Esophagus mucosa (tissue), 1 donor: ENCODE data around the gene CRTAC1. TPM values are rescaled to one million over a fixed set of nuclear protein-coding genes. Genes with fewer than 3 reads are reported as not detected.

Experiments
- ATAC-seq: fragments of 200-7000 bp; cut with Tn5 transposase; one replicate; pipeline ENCODE4 v1.9.1; 2020
- total RNA-seq: library from RNA; stranded (reverse); gene quantifications from one replicate; pipeline ENCODE4 v1.2.4, GENCODE V29; 2023
- donor health status: DM: yes; HTN: yes; CAD: no.

Gene CRTAC1
- total RNA-seq, 1 donor from 2014 or later = 1.5 TPM

DNA sequence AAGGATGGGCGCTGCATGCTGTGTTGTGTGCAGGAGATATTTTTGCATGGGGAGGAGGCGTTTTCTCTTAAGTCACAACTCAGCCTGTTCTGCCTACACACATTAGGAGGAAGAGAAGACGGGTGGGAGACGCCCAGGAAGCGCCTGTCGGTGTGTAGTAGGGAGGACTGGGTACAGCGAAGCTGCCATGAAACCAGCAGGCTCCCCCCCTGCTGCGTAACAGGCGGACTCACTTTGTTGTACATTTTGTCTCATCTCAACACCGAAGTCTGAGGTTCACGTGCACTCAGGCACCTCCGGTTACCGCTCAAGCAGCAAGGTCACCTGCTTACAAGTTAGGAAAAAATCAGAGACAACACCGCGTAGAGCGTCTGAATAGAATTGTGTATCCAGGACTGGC, 56.3 kb downstream of the CRTAC1 start:
- ATAC-seq = no peak

DNA sequence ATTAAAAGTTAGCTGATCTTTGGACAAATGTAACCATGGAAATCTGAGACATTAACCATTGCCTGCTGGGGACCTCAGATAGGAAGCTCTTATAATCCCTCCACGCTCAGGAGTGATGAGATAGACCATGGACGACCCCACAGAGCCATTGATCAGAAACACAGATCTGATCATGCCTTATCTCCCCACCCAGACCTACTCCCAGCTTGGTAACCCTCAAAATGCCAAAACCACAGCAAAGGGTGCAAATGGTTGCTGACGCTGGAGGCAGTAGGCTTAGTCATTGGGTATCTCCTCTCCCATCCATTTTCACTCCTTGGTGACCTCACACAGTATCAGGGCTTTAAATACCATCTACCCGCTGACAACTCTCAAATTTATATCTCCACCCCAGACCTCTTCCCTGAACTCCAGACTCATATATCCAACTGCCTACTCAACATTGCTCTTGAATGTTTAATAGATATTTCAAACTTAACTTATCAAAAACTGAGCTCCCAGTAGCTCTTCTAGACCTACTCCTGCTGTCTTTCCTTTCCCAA, 60.8 kb downstream of the CRTAC1 start:
- ATAC-seq = no peak

DNA sequence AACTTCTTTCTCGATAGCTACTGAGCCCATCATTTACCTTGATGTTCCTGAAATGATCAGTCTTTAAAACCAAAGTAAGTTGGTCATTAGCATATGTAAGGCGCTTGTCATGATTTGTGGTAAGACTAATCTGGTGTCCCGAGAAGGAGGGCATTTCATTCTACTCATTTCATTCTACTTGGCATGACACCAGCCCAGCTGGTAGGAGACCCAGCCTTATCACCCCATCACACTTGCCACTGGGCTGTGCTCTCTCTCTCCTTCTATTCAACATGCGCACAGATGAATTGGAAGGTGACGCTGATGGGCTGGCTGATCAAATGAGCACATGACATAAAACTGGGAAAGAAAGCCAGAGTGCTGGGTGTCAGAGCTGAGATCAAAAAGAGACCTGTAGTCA, 65.7 kb downstream of the CRTAC1 start:
- no peak for ATAC-seq

DNA sequence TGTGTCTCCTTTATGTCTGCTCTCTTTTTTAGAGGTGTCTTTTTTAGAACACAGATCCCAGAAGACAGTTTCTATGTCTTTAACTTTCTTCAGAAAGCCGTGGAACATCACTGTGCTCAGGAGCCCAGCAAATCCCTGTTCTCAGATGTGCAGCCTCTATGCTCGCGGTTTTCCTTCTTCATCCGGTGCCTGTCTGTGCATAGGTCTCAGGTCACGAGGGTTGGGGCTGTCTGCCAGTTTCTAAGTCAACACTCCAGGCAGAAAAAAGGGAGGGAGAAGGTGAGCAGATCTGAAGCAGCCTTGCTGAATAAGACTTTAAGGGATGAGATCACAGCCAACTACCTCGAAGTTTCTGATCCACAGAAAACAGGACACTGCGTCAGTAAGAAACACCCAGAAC, 68.5 kb downstream of the CRTAC1 start:
- ATAC-seq = no peak

DNA sequence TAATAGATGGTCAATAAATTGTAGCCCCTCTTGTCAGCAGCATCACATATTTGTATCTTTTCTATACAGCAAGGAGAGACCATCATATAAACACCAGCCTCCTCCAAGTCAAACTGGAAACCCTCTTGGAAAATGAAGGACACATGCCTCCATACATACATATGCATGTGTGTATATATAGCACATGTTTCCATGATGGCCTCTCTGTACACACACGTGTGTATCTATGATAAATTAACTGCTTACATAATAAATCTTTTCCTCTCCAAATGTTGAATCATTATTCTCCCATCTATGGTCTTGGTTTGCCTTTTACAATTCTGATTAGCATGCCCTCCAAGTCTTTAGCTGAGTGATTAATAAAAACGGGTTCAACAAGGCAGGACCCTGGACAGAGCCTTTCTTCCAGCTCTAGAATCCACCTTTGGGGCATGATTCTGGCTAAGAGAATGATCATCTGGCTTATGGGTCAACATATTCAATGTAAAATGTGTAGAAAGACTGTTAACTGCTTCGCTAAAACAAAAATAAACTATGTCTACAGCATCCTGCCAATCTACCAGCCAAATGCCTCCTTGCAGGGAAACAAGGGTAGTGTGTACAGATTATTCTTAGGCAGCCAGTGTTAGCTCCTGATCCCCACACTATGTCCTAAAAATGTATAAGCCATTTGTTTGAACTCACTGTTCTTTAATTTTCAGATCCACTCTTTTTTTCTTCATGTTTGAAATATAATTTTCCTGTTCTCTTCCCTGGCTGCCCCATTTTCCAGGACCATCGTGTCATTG, 70.0 kb downstream of the CRTAC1 start:
- no peak for ATAC-seq

DNA sequence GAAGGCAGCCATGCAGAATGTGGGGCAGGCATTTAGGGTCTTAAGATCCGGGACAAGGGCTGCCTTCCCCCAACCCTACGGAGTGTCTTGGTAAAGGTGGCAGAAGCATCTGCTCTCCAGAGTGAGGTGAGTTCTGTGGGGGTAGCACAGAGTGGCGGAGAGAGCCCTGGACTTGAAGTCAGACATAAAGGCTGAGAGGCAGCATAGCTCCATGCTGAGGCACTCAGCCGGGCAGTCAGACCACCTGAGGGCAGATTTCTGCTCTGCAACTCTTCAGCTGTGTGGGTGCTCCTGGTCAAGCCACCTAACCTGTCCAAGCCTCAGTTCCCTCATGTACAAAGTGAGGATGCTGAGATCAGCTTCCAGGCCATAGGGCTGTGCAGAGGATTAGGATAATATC, 81.0 kb downstream of the CRTAC1 start:
- no peak for ATAC-seq

DNA sequence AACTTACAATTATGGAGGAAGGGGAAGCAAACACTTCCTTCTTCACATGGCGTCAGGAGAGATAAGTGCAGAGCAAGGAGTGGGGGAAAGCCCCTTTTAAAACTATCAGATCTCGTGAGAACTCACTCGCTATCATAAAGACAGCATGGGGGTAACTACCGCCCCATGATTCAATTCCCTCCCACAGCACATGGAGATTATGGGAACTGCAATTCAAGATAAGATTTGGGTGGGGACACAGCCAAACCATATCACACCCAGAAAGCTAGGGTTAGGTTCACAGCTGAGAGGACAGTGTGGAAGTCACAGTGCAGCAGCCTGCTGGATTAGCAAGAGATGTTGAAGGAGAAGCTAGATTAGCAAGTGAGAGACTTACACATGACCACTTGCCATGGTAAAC, 81.6 kb downstream of the CRTAC1 start:
- no peak for ATAC-seq

DNA sequence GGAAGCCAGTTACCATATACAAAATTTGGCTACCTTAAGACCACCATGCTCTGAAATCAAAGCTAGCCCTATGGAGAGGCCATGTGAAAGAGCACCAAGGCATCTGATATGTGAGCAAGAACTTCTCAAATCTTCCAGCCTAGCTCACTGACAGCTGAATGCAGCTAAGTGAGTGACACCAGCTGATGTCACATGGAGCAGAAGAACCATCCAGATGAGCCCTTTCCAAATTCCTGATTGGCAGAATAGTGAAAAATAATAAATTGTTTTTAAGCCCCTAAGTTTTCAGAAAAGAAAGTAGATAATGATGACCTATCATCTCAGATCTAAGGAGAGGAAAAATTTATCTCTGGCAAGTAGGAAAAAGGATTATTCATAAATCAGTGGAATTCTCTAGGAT, 85.6 kb downstream of the CRTAC1 start:
- ATAC-seq = no peak

DNA sequence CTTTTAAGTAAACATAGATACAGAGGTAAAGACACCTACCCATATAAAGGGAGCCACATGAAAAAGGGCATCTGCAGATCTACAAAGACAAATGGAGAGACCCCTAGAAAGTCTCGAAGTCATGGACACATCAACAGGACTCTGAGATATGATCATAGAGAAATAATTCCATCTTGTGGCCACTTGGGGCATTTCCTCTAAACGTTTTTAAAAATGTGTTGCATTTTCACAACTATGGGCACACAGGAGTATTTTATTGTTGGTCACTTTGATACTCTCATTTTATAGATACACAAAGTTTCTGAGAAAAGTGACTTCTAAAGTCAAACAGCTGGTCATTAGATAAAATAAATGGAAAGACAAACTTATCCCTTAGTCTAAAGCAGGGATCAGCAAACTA, 87.1 kb downstream of the CRTAC1 start:
- no peak for ATAC-seq

DNA sequence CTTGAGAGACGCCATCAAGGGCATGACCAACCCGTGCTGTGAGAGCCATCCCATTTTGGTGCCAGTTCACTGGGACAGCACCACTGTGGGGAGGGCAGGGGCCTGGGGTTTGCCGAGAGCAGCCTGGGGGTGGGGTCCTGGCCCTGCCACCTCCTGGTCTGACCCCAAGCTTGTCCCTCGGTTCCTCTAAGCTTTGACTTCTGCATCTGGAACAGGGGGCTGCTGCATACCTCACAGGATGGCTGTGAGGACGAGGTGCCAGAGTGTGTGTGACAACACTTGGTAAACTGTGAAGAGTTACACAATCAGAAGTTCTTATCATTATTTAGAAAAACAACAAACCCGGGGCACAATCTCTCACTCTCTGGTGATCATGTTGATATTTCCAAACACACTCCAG, 89.9 kb downstream of the CRTAC1 start:
- ATAC-seq = no peak

DNA sequence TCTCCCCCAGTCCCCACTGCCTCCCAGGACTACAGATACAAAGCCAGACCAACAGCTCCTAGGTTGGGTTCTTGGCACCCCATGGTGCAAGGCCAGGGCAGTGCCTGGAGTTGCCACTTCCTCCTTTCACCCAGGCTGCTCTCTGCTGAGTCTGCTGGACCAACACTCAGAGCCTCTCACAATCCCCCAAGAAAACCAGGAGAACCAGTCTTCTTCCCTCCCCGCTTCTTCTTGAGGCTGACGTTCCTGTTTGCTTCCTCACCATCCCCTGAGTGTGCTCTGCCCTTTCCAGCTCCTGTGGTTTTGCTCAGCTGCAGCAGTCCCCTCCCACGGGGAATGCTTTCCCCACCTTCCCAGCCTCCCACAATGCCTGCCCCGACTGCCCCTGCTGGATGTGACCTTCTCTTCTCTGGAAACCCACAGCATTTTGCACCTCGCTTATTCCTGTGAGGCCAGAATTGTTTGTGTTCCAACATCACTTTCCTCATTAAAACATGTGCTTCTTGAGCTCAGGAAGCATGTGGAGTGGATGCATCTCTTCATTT, 90.9 kb downstream of the CRTAC1 start:
- ATAC-seq = peak; percentile 70

DNA sequence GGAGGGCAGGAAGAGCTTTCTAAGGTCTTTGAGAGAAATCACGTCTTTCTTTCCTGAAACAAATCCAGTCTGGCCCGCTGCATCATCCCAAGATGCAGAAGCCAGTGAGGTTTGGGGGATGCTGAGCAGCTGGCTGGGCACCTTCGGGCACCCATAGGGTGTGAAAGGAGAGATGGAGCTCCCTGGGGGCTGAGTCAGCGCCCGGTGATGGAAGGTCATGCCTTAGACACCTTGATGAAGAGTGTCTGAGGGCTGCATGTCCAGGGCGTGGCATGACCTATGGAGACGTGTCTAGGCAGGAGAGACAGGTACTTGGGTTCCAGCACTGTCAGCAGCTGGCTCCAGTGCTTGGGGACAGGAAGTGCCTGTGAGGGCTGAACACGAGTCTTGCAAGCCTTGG, 92.5 kb downstream of the CRTAC1 start:
- ATAC-seq = peak; percentile 63

DNA sequence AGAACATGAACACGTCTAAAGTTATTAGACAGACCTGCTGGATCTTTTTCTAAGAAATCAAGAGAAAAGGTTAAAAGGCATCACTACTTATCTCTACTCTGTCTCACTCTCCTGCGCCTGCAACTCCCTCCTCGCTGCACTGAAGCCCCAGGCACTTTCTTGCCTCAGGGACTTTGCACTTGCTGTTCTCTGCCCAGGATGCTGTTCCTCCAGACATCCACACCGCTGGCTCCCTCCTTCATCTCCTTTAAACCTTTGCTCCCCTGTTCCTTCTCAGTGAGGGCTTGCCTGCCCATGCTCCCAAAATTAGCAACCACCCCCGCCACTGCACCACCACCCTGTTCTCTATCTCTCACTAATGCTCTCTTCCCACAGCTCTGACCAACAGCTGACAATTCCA, 93.4 kb downstream of the CRTAC1 start:
- no peak for ATAC-seq

DNA sequence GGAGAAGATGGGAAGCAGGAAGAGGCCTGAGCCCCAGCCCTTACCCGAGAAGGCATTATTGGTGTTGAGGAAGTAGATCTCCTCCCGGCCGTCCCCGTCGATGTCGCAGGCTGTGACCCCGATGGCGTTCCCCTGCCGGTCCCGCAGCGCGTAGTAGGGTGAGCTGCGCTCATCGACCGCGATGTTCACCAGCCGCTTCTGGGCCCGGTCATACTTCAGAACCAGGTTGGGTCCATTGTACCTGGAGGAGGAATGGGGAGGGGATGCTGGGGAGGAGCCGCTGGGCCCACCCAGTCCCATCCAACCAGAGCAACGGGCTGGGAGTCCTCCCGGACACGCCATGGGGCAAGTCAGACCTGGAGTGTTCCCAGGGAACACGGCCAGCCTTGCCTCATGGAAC, 94.3 kb downstream of the CRTAC1 start:
- no peak for ATAC-seq

DNA sequence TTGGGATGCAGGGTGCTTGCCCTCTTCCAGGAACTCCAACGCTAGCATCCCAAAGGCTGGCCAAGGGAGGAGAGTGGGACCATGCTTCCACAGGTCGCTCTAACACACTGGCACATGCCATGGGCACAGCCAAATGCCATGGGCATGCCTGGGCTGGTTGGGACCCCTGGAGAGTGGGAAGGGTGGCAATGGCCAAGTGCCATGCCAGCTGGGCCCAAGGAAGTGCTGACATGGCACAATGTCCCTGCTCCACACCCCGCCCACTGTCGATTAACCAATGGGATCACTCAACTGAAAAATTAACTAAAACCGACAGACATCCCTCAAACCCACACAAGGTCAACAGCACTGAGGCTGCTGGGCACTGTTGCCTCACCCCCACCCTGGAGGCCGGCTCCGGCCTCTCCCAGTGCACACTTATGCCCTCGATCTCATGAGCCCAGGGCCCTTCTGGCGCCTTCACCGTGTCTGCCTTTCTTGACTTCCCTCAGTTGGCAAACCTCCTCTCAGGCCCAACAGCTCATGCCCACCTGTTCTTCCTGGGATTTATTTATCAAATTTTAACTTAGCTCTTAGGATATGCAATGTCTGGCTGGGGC, 97.4 kb downstream of the CRTAC1 start:
- no peak for ATAC-seq

DNA sequence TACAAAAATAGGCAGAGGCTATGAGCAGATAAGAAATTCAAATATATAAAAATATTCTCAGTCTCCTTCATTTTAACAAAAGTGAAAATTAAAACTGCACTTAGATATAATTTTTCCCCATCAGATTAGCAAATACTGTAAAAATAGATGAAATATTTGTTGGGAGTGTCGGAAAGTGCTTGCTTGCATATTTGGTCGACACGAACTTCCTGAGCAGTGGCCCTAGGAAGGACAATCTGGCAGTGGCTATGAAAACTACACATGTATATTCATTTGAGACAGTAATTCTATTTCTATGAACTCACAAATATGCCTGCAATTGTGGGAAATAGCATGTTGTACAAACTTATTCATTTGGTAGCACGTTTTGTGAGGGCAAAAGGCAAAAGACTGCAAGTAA, 99.4 kb downstream of the CRTAC1 start:
- no peak for ATAC-seq

DNA sequence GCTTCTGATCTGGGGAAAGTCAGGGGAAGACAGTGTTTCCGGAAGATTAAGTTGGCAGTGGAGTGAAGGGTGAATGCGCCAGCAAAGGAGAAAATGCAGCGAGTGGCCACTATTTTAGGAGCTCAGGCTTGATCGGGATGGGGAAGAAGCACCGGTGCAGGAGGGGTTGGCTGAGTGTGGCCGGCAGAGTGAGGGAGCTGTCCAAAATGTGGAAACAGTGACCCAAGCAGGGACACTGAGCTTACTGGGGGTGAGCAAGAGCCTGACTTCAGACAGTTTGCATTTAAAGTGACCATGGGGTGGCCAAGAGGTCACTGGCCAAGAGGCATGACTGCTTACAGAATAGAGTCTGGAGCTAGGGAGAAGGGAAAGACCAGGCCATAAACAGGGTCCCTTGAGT, 101.5 kb downstream of the CRTAC1 start:
- no peak for ATAC-seq

DNA sequence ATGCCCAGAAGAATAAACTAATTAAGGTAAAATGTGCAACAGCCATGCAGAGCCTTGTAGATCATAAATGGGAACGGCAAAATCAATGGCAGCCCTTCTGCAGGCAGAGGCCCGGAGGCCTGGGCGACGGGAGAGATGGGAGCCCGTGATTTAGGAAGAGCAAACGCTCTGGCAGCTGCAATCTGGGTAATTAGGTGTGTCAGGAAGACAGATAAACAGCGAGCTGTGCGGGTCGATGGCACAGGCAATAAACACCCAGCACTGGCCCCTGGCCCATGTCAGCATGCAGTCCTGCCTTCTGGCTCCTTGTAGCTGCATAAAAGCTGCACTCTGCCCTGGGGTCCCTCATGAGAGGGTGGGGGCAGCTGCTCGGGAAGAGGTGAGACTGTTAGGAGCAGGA, 102.8 kb downstream of the CRTAC1 start:
- no peak for ATAC-seq

DNA sequence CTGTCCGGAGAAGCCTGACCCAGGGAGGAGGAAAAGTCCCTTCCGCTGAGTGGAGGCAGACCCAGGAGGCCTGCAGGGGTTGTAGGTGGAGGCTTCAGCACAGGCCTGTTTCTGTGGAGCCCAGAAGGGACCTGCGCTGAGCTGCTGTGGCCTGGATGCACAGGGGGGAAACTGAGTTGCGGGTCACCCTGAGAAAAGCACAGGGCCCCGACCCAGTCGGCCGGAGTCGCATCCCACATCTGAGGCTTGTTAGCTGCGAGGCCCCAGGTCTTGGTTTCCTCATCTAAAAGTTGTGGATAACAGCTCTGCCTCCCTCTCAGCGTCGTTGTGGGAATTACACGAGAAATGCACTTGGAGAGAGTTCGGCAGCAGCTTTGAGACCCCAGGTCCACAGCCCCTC, 104.4 kb downstream of the CRTAC1 start:
- no peak for ATAC-seq

DNA sequence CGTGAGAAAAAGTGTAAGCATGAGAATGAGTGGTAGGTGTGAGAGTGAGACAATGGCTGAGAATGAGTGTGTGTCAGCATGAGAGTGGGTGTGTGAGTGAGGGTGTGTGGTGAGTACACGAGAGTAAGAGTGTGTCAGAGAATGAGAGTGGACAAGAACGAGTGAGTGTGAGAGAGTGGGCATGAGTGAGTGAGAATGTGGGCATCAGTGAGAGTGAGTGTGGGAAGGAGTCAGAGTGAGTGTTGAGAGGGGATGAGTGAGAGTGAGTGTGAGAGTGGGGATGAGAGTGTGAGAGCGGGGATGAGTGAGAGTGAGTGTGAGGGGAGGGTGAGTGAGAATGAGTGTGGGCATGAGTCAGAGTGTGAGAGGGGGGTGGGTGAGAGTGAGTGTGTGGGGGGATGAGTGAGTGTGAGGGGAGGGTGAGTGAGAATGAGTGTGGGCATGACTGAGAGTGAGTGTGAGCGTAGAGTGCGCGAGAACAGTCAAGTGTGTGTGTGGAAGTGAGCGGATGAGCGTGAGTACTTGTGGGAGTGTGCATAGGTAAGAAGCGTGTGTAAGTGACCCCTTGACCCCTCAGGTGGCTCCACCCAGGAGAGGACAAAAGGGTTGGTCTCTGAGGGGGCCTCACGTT, 105.0 kb downstream of the CRTAC1 start:
- ATAC-seq = no peak

DNA sequence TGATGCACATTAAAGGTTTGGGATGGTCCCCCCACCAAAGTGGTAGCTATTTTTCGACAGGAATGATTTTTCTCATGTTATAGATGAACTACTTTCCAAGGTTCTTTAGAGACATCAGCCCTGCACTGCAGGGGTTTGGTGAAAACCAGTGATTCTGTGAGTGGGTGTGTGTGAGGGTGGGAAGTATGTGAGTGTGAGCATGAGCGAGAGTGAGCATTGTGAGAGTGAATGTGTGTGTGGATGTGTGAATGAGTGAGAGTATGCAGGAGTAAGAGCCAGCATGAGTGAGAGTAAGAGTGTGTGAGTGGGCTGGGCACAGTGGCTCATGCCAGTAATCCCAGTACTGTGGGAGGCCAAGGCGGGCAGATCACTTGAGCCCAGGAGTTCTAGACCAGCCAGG, 105.7 kb downstream of the CRTAC1 start:
- no peak for ATAC-seq

DNA sequence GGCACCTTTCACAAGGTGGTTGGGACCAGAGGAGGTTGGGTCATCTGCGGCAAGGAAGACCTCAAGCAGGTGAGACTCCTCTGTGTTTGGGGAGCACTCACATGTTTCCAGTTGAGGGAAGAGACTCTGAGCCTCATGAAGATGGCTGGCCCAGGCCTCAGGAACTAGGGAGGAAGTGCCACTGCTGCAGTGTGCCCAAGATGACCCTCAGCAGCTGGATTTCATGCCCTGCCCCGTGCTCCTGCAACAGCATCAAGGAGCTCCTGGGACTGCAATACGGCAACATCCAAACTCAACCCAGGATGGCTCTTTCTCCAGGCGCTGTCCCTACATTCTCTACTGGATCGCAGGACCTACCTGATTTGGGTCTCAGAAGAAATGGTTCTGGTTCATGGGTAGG, 106.9 kb downstream of the CRTAC1 start:
- ATAC-seq = no peak

DNA sequence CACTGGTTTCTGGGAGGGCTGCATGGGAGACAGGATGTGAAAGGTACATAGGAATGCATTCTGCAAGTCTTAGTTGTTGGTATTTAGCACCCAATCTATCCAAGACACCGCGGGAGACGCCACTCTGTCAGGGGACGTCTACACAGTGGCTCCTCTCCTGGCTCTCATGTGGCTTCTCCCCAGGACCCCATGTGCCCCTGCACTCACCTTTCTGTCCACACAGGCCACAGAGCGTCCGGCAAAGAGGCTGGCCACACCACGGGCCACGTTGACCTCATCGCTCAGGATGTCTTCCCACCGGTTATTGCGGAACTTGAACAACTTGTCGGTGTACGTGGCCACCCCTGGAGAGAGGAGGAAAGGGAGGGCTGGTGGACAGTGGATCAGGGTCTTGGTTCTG, 107.4 kb downstream of the CRTAC1 start:
- ATAC-seq = no peak
